GM12891 (cell line): ENCODE data around the gene ICAM4.

Experiments used
- PAX5 ChIP-seq: IDR thresholded peaks from 2 replicates; pipeline ENCODE4 v1.6.1; 2011; ENCODE audit warnings: low read length, moderate library complexity, mild to moderate bottlenecking; ENCODE audit not compliant: insufficient read depth, severe bottlenecking
- POLR2A ChIP-seq: IDR thresholded peaks from 2 replicates; pipeline ENCODE4 v1.6.1; 2011; ENCODE audit warnings: low read depth, low read length, control low read depth
- POLR2AphosphoS5 ChIP-seq: IDR thresholded peaks from 2 replicates; pipeline ENCODE4 v1.6.1; 2011; ENCODE audit warnings: low read depth, low read length, control low read depth
- POU2F2 ChIP-seq: IDR thresholded peaks from 2 replicates; pipeline ENCODE4 v1.6.1; 2011; ENCODE audit warnings: low read depth, mild to moderate bottlenecking, control low read depth, low read length, moderate library complexity
- SPI1 ChIP-seq: IDR thresholded peaks from 2 replicates; pipeline ENCODE4 v1.6.1; 2011; ENCODE audit warnings: low read depth, low read length, control low read depth
- TAF1 ChIP-seq: IDR thresholded peaks from 2 replicates; pipeline ENCODE4 v1.6.1; 2011; ENCODE audit warnings: low read depth, low read length, control low read depth

GRCh38 chr19:10245189-10245939, 41.4 kb upstream of the ICAM4 start:
- TF ChIP-seq POLR2A (no peak), POLR2AphosphoS5 (no peak), TAF1 (no peak), SPI1 (peak; percentile 88), PAX5 (no peak), POU2F2 (no peak)
